ENCODE results near the gene SULT4A1. TPM values are rescaled to one million over a fixed set of nuclear protein-coding genes. Genes with fewer than 3 reads are reported as not detected.

Gene SULT4A1
- total and polyA plus RNA-seq, 10 of the 15 experiments (the other 5 are each of a cell fraction or from before 2014, with no cell fraction given), result not detected

DNA sequence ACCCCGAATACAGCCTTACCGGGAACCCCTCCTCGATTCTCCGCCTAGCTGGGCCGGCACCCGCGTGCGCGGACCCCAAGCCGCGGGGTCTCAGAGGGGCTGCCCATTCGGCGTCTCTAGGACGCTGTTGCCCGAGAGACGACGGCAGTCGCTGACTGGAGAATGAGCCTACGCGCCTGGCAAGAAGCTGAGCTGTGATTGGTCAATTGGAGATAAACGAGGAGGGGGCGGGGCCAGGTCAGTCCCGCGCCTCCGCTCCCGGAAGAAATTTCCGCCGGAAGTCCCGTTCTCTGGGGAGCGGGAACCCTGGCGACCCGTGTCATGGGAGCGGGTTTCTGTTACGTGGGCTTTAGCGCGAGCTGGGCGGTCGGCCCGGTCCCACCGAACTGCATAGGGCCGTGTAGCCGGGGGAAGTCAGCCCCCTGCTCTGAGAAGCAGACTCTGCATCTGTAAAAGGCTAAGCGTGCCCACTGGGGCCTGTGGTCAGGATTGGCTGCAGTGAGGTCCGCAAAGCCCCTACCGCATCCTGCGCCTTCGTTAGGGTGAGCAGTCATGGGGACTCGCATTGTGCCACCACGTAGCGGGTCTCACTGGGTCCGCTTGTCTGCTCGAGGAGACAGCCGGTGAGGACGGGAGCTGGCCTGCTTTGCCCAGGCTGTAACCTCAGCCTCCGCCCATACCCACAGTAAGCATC is 50.0 kb downstream of the SULT4A1 start, which contains the start of gene EFCAB6 (continued):
- TF ChIP-seq ZNF217 (IDR thresholded peaks at IDR 0.05) (no peak), POU2F2 (IDR thresholded peaks at IDR 0.05; ENCODE audit: borderline replicate concordance, low read depth, low read length) (0 out of 3 replicates have a peak, but pooled peaks have one; percentile 17), CREB1 (IDR thresholded peaks at IDR 0.05; ENCODE audit: low read depth) (peak; percentile 56; the same call in 1 of the 2 replicates), SREBF1 (IDR thresholded peaks at IDR 0.05; ENCODE audit: low read length) (no peak), HCFC1 (IDR thresholded peaks at IDR 0.05; ENCODE audit: low read length) (peak; percentile 58), PAX5 (IDR thresholded peaks at IDR 0.05; ENCODE audit: borderline replicate concordance, low read depth, low read length) (no peak), WRNIP1 (IDR thresholded peaks at IDR 0.05; ENCODE audit: borderline replicate concordance, low read depth, low read length) (no peak), SUZ12 (IDR thresholded peaks at IDR 0.05; ENCODE audit: unreplicated experiment) (no peak), FOXM1 (IDR thresholded peaks at IDR 0.05; ENCODE audit: low read depth, low read length) (no peak), SMAD5 (IDR thresholded peaks at IDR 0.05; ENCODE audit: low read depth) (peak; percentile 56), NFYA (IDR thresholded peaks at IDR 0.05; ENCODE audit: borderline replicate concordance, low read depth, low read length) (no peak; the same call in 1 of the 2 replicates), NBN (IDR thresholded peaks at IDR 0.05) (peak; percentile 53; the same call in 1 of the 2 replicates), CBX3 (IDR thresholded peaks at IDR 0.05; ENCODE audit: borderline replicate concordance, low read depth) (no peak)
- TF ChIP-seq, protein P1, sequence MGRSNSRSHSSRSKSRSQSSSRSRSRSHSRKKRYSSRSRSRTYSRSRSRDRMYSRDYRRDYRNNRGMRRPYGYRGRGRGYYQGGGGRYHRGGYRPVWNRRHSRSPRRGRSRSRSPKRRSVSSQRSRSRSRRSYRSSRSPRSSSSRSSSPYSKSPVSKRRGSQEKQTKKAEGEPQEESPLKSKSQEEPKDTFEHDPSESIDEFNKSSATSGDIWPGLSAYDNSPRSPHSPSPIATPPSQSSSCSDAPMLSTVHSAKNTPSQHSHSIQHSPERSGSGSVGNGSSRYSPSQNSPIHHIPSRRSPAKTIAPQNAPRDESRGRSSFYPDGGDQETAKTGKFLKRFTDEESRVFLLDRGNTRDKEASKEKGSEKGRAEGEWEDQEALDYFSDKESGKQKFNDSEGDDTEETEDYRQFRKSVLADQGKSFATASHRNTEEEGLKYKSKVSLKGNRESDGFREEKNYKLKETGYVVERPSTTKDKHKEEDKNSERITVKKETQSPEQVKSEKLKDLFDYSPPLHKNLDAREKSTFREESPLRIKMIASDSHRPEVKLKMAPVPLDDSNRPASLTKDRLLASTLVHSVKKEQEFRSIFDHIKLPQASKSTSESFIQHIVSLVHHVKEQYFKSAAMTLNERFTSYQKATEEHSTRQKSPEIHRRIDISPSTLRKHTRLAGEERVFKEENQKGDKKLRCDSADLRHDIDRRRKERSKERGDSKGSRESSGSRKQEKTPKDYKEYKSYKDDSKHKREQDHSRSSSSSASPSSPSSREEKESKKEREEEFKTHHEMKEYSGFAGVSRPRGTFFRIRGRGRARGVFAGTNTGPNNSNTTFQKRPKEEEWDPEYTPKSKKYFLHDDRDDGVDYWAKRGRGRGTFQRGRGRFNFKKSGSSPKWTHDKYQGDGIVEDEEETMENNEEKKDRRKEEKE (IDR thresholded peaks at IDR 0.05), result no peak
- TF ChIP-seq, protein P2, sequence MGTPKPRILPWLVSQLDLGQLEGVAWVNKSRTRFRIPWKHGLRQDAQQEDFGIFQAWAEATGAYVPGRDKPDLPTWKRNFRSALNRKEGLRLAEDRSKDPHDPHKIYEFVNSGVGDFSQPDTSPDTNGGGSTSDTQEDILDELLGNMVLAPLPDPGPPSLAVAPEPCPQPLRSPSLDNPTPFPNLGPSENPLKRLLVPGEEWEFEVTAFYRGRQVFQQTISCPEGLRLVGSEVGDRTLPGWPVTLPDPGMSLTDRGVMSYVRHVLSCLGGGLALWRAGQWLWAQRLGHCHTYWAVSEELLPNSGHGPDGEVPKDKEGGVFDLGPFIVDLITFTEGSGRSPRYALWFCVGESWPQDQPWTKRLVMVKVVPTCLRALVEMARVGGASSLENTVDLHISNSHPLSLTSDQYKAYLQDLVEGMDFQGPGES (IDR thresholded peaks at IDR 0.05), result peak; percentile 79; the same call in 1 of the 2 replicates
- TF ChIP-seq, protein P3, sequence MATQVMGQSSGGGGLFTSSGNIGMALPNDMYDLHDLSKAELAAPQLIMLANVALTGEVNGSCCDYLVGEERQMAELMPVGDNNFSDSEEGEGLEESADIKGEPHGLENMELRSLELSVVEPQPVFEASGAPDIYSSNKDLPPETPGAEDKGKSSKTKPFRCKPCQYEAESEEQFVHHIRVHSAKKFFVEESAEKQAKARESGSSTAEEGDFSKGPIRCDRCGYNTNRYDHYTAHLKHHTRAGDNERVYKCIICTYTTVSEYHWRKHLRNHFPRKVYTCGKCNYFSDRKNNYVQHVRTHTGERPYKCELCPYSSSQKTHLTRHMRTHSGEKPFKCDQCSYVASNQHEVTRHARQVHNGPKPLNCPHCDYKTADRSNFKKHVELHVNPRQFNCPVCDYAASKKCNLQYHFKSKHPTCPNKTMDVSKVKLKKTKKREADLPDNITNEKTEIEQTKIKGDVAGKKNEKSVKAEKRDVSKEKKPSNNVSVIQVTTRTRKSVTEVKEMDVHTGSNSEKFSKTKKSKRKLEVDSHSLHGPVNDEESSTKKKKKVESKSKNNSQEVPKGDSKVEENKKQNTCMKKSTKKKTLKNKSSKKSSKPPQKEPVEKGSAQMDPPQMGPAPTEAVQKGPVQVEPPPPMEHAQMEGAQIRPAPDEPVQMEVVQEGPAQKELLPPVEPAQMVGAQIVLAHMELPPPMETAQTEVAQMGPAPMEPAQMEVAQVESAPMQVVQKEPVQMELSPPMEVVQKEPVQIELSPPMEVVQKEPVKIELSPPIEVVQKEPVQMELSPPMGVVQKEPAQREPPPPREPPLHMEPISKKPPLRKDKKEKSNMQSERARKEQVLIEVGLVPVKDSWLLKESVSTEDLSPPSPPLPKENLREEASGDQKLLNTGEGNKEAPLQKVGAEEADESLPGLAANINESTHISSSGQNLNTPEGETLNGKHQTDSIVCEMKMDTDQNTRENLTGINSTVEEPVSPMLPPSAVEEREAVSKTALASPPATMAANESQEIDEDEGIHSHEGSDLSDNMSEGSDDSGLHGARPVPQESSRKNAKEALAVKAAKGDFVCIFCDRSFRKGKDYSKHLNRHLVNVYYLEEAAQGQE (IDR thresholded peaks at IDR 0.05; ENCODE audit: low read depth, low read length), result no peak
- TF ChIP-seq, protein P4, sequence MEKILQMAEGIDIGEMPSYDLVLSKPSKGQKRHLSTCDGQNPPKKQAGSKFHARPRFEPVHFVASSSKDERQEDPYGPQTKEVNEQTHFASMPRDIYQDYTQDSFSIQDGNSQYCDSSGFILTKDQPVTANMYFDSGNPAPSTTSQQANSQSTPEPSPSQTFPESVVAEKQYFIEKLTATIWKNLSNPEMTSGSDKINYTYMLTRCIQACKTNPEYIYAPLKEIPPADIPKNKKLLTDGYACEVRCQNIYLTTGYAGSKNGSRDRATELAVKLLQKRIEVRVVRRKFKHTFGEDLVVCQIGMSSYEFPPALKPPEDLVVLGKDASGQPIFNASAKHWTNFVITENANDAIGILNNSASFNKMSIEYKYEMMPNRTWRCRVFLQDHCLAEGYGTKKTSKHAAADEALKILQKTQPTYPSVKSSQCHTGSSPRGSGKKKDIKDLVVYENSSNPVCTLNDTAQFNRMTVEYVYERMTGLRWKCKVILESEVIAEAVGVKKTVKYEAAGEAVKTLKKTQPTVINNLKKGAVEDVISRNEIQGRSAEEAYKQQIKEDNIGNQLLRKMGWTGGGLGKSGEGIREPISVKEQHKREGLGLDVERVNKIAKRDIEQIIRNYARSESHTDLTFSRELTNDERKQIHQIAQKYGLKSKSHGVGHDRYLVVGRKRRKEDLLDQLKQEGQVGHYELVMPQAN (conservative IDR thresholded peaks at IDR 0.05), result peak; percentile 97
- TF ChIP-seq, protein P5, sequence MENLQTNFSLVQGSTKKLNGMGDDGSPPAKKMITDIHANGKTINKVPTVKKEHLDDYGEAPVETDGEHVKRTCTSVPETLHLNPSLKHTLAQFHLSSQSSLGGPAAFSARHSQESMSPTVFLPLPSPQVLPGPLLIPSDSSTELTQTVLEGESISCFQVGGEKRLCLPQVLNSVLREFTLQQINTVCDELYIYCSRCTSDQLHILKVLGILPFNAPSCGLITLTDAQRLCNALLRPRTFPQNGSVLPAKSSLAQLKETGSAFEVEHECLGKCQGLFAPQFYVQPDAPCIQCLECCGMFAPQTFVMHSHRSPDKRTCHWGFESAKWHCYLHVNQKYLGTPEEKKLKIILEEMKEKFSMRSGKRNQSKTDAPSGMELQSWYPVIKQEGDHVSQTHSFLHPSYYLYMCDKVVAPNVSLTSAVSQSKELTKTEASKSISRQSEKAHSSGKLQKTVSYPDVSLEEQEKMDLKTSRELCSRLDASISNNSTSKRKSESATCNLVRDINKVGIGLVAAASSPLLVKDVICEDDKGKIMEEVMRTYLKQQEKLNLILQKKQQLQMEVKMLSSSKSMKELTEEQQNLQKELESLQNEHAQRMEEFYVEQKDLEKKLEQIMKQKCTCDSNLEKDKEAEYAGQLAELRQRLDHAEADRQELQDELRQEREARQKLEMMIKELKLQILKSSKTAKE (IDR thresholded peaks at IDR 0.05; ENCODE audit: low read depth, poor library complexity, severe bottlenecking), result no peak

All from GM12878 (cell line).